Fibroblast of upper back skin (primary cell): ENCODE data around the gene RPH3AL.
"Not testable (repeated sequence)": the region's sequence is repeated elsewhere in the genome, so short reads cannot be mapped to it uniquely, and the experiment has no call there.

ENCODE experiments used
- DNase-seq: peaks from one replicate; pipeline ENCODE4 v3.0.0-alpha.2; 2013

The RPH3AL gene

DNA sequence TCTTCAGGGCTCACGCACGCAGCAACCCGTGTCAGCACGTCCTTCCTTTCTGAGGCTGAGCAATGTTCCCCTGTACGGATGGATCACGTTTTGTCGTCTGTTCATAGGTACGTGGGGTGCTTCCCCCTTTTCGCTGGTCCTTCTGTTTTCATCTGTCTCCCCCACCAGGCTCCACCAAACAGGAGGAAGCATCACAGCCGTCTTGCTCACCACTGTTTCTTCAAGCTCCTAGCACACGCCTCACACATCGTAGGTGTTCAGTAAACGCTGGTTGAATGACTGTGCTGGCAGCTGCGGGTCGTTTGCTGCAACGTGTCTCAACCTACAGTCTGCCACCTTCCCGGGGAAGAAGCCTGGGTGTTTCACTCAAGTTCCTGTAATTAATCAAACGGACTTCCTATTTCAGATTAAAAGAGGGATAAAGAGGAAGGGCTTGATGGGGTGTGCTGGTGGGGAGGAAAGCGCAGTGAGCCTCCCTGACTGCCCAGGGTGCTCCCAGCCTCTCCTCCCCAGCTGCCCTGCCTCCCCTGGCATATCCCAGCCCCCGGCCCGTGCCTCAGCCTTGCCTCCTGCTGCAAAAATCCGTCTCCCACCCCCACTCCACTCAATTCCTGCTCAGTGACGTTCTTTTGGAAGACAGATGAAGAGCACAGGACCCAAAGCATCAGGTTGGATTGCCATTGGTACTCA lies 94.4 kb downstream of the RPH3AL start:
- DNase-seq: no peak

DNA sequence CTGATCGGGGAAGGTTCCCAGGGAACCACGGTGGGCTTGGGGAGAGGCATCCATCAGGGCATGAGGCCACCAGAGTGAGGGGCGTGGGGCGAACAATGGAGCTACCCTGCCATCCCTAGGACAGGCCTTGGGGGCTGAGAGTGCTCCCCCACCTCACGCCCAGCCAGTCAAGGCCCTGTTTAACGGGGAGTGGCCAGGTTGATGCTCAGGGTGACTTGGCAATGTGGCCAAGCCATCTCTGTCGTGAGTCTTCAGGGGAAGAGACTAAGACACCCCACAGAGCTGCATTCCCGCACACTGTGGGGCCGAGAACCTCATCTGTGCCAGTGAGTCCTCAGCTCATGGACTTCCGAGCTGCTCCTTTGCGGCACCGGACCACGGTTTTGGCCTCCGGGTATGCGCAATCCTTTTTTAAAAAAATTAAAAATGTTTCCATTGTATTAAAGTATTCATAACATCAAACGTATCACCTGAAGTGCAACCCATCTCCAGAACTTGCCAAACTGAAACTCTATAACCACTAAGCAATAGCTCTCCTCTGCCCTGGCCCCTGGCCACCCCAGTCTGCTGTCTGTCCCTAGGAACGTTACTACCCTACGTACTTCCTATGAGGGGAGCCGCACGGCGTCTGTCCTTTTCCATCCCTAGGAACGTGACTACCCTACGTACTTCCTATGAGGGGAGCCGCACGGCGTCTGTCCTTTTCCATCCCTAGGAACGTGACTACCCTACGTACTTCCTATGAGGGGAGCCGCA lies 99.3 kb downstream of the RPH3AL start:
- no peak for DNase-seq

DNA sequence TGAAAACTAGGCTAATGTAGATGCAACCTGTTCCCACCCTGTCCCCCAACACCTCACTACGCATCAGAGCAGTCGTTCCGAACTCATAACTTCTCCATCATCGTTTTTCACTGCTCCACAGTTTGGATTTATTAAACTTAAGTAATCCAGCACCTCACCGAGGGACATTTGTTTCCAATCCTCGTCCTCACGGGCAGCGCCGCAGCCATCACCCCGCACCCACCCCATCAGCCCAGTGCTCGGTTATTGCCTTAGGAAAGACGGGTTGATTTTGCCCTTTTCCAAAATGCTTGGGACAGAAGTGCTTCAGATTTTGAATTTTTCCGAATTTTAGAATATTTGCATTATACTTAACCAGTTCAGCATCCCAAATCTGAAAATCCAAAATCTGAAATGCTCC lies 100.2 kb downstream of the RPH3AL start:
- no peak for DNase-seq

DNA sequence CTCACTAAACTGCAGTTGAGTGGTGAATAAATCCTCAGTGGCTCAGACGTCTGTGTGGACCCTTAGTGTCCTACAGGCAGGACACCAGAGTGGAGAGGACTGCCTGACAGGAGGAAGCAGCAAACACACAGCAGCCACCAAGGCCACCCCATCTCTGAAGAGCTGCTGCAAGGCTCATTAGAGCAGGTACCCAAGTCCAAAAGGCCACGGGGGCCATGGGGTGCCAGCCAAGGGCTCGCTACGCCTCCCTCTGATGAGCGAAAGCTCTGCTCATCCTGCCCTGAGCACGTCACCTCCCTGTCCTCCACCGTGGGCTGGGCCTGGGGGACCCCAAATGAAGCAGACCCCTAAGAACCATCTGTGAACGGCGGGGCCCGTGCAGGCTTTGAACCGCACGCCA lies 101.1 kb downstream of the RPH3AL start:
- DNase-seq: no peak

DNA sequence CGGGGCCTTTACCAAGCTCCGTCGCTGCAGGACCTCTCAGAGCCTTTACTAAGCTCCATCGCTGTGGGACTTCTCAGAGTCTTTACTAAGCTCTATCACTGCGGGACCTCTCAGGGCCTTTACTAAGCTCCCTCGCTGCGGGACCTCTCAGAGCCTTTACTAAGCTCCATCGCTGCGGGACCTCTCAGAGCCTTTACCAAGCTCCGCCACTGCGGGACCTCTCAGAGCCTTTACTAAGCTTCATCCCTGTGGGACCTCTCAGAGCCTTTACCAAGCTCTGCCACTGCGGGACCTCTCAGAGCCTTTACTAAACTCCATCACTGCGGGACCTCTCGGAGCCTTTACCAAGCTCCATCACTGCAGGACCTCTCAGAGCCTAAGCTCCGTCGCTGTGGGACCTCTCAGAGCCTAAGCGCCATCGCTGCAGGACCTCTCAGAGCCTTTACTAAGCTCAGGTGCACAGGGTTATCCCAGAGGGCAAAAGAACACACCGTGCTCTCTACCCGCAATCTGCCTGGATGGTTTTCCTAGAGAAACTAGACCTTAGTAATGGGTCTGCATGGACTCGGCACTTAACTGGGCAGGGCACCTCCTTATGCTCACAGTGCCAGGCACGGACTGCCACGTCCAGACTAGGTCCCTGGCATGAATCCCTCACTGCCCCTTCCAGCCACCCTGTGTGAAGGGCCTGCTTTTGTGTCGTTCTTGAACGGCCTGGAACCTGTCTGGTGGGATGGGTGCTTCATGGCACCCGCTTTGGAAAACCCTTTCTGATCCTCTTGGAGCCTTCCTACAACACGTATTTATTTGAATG lies 101.9 kb downstream of the RPH3AL start:
- DNase-seq: no peak

DNA sequence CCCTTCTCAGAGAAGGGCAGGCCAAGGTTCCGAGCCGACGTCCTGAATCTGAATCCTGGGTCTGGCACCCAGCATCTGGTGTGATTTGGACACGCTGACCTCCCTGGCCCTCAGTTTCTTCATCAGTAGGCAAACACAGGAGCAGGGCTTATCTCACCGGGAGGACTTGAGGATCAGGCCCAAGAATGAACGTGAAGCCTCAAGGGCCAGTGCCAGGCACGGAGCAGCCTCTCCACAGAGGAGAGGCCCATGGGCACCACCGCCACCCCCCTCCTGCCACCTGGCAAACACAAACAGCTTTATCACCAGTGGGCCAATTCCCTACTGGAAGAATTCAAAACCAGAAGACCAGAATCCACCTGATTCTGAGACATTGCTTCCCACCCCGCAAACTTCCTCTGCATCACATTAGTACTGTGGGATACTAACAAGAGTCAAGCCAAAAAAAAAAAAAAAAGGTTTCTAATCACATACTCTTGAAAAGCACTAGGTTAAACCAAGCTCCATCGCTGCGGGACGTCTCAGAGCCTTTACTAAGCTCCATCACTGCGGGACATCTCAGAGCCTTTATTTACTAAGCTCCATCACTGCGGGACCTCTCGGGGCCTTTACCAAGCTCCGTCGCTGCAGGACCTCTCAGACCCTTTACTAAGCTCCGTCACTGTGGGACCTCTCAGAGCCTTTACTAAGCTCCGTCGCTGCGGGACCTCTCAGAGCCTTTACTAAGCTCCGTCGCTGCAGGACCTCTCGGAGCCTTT lies 103.2 kb downstream of the RPH3AL start:
- no peak for DNase-seq

DNA sequence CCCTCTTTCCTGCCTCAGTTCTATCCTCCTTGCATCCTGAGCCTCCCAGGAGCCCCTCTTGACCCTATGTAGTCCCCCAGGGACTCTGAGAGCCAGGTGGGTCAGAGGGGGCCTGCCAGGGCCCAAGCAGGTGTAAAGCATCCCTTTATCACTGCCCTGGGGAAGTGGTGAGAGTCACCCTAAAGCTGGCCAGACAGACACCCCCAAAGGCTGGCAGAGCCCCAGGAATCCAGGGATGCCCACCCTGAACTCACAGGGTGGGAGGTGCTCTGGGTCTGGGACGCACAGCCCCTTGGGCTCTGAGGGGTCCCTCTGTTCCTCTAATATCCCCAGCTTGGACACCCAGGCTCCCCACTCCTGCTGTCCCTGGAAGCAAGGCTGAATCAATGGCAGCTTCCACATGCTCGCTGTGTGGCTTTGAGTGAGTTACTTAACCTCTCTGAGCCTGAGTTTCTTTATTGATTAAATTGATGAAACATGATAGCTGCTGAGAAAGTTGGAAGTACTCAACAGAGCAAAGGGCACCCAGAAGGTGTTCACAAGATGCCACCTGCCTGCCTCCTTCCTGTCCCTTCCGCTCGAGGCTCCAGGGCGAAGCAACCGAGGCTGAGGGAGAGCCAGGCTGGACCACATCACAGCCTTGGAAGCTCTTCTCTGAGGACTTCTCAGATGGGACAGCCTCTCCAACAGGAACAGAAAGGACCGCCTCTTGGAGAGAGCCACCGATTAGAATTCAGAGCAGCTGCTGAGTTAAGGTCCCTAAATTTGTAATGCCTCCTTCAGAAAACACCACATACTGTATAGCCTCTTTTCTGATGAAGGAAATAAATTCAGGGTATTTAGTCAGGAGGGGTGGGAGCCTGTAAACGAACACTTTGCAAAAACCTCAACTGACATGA lies 104.0 kb downstream of the RPH3AL start:
- no peak for DNase-seq

DNA sequence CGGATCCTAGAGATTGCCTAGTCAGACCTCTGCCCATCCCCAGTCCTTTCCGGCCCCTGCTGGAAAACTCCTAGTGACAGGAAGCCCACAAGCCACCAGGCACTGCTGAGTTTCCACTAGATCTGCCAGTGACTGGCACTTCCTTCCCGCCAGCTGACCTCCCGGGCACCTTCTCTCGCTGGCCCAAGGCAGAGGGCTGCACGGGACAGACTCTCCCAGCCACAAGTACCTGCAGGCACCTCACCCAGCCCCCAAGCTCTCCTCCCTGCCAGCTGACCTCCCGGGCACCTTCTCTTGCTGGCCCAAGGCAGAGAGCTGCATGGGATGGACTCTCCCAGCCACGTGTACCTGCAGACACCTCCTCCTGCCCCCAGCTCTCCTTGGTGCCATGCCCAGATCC lies 104.8 kb downstream of the RPH3AL start:
- no peak for DNase-seq

DNA sequence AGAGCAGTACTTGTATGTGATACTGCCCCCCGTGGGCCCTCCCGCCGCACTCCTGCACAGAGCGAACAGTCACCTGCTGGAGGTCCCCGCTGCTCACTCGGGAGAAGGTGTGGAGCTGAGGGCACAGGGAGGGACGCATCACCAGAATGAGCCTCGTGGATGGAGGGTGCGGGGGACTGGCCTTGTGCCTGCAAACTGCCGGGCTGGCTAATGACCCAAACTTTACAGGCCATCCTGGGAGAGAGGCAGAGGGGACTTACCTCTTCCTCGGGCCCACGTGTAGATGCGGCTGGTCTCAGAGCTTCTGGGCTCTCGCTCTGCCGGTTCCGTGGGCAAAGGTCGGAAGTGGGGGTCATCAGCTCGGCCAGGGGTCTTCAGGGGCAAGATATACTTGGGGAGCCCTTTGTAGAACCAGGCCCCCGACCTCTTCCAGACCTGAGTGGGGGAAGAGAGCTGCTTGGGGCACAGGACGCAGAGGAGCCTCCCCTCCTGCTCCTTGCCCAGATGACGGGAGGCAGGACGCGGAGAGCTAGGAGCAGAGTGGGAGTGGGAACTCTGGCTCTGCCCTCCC lies 105.7 kb downstream of the RPH3AL start:
- no peak for DNase-seq

DNA sequence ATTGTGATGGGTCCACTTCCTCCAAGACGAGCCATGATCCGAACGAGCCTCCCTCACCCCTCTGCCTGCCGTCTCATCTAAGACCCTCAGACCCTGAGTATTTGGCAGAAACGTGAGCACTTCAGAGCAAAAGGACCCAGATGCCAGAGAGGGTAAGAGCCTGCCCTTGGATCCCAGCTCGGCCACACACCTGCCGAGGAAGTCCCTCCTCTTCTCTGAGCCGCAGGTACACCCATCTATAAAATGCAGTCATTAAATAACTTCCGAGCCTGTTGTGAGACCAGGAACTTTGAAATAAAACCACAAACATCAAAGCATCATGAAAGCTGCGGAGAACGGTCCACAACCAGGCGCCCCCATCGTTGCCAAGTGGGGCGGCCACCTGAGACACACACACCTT lies 106.4 kb downstream of the RPH3AL start:
- DNase-seq: no peak

DNA sequence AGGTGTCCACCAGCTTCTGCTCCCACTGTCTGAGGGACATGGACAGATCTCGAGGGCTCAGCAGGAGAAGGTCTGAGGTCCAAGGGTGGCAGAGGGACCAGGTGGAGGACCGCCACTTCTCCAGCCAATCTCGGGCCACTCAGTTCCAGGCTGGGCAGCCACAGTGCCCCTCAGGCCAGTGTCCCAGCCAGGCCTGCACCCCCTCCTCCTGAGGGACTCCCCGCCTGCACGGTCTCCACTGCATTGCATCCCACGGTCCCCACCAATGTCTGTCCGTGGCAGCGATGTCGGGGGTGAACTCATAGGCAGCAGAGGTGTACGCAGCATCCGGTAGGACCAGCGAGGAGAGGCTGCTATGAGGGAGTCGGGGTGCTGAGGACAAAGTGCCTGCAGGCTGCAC lies 107.0 kb downstream of the RPH3AL start:
- DNase-seq: no peak

DNA sequence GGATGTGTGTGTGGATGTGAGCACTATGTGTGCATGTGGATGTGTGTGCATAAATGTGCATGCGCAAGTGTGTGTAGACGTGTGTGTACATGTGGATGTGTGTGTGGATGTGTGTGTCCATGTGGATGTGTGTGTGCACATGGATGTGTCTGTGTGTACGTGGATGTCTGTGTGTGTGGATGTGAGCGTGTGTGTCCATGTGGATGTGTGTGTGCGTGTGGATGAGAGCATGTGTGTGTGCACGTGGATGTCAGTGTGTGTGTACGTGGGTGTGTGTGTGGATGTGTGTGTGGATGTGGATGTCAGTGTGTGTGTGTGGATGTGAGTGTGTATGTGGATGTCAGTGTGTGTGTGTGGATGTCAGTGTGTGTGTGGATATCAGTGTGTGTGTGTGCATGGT lies 107.6 kb downstream of the RPH3AL start:
- DNase-seq: no peak

DNA sequence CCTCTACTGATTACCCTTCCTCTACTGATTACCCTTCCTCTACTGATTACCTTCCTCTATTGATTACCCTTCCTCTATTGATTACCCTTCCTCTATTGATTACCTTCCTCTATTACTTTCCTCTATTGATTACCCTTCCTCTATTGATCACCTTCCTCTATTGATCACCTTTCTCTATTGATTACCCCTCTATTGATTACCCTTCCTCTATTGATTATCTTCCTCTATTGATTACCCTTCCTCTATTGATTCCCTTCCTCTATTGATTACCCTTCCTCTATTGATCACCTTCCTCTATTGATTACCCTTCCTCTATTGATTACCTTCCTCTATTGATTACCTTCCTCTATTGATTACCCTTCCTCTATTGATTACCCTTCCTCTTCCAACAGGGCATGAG lies 108.7 kb downstream of the RPH3AL start:
- DNase-seq: not testable (repeated sequence)

DNA sequence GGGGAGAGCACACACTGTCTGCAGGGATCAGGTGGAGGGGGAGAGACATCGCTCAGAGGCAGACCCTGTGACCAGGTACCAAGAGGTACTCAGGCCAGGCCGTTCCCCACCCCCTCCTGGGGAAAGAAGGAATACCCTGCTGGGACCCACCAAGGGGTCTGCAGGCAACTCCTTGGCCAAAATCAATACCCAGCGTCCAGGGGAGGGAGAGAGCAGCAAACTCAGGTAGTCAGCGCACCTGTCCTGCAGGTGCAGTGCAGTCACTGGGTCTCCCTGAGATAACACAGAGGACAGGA lies 113.7 kb downstream of the RPH3AL start:
- DNase-seq: no peak

DNA sequence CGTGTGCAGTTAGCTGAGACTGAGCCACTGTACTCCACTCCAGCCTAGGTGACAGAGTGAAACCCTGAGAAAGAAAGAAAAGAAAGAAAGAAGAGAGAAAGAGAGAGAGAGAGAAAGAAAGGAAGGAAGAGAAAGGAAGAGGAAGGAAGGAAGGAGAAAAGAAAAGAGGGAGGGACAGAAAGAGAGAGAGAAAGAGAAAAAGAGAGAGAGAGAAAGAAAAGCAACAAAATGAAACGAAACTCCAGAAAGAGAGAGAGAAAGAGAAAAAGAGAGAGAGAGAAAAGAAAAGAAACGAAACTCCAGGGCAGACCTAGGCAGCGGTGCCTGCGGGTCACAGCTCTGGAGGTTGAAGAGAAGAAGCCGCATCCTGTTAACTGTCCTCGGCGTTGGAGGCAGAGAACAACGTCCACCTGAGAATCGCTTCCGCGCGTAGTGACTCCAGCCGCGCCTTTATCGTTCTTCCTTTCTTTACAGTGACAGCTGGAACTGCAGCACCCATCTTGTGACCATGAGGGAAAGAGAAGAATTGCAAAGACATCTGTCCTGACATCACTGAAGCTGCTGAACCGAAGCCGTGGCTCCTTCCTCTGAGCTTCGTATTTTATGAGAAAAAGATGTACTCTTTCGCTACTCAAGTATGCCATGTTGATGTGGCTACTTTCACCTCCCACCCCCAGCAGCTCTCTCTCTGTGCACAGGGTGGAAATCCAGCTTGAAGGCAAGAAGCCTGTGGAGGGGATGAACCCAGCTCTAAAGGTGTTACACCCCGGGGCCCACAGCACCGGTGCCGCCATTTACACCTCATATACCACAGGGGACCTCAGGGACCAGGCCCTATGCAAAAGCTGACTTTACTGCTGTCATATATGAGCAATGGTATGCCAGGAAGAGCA lies 114.3 kb downstream of the RPH3AL start:
- no peak for DNase-seq

DNA sequence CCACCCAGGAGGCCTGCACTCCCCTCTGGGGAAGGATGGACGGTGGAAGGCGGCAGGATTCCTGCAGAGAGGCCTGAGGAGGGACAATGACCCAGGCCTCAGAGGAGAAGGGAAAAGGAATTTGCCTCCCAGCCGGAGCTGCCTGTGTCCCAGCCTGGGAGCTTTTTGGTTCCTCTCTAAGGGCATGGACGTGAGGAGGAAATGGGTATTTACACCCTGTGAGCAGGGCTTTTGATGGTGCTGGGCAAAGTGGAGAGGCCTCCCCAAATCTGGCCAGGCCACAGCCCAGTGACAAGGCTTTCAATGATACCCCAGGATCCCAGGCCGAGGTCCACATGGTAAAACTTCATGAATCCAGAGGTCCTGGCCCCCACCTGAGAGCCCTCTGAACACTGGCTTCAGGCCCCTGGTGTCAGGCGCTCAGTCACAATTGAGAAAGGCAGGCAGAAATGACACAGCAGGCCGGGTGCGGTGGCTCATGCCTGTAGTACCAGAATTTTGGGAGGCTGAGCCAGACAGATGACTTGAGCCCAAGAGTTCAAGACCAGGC lies 115.1 kb downstream of the RPH3AL start:
- DNase-seq: no peak

DNA sequence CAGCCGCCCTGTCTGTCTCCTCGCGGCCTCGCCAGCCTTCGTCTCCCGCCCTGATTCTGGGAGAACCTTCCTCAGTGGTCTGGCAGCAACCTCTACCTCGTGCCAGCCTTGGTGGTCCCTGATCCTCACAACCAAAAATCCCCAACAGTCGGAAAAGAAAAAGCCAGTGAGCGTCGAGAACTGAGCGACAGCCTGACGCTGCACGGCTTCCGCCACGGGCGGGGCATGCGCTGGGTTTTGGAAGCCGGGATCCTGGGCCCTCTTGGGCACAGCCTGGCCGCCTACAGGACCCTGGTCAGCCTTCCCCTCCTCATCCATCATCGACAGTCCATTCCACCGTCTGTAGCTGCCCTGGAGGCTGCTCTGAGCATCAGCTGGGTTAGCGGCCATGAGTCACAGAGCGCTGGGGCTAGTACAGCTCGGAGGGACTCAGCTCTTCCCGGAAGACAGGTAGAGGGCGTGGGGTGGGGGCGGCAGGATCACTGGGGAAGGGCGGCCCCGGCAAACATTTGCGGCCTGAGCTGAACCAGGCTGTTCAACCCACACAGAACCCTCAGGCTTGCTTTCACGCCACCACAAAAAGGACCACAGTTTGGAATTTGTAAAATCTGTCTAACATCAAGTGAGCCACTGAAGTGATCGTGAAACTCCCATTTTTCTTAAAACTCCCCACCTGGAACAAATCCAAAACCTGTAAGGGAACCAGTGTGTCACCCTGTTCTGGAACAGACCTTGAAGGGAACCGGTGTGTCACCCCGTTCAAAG lies 115.8 kb downstream of the RPH3AL start:
- DNase-seq: no peak

DNA sequence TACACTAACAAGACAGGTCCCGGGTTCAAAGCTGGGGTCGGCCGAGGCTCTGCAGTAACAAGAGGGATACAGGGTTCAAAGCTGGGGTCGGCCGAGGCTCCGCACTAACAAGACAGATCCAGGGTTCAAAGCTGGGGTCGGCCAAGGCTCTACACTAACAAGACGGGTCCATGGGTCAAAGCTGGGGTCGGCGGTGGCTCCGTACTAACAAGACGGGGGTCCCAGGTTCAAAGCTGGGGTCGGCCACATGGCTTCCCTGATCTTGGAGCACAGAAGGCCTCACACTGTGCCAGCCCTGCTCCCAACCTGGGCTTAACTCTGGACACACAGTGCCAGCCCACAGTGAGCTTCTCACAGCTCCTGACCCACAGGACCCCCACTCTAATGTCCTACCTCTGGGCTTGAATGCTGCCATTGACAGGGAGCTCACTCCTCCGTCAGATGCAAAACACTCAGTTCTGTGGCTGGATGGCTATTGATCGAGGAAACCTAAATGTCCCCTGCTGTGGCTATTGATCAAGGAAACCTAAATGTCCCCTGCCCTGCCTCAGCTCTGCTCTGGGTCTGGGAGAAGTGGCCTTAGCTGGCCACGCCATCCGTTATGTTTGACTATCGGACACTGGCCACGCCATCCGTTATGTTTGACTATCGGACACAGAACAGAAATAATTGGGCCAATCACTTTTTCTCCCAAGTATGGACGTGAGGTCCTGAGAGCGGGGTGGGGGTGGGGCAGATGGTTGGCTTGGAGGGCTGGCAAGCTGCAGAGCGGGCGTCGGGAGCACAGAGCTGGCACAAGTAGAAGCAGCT lies 116.6 kb downstream of the RPH3AL start:
- no peak for DNase-seq
